K562 (cell line): ENCODE data around the gene DKK3. TPM values are rescaled to one million over a fixed set of nuclear protein-coding genes. Genes with fewer than 3 reads are reported as not detected.

Experiments
- ATAC-seq: fragments of 200-7000 bp; cut with Tn5 transposase; 3 replicates; pipeline ENCODE4 v1.9.1; 2020; ENCODE audit warnings: moderate library complexity
- BruUV-seq: library from RNA; stranded (reverse); fragments of 400-500 nt; replicated peaks from 2 replicates; lab custom pipeline; 2021; lab: Mats Ljungman, UMichigan
- CTCF ChIA-PET: fragments of 300-600 bp; formaldehyde crosslinking; extraction: SDS; loops from one replicate; lab custom pipeline; 2021; ENCODE audit warnings: low intra/inter-chr PET ratio; lab: Yijun Ruan, JAX
- POLR2A ChIA-PET: fragments of 300-600, 350-650 bp; sonication (Branson Sonifier 250); formaldehyde crosslinking; extraction: SDS; loops from one replicate; lab custom pipeline; 2021; ENCODE audit warnings: antibody characterized with exemption, inconsistent platforms; lab: Yijun Ruan, JAX
- DNase-seq, 4 experiments: peaks; one replicate each; pipeline versions ENCODE4 v3.0.0 to v3.0.0-alpha.2; 2011 to 2018; ENCODE audit warnings: low spot score in 3 of 4, mixed read lengths in 3 of 4; ENCODE audit errors: extremely low read depth in 1 of 4
- FAIRE-seq: peaks from 2 replicates; lab custom pipeline; 2011; peaks lifted over from hg19 to GRCh38; lab: Jason Lieb, UNC
- H2AFZ ChIP-seq: 2 replicates; pipeline ENCODE4 v1.6.0; 2011; ENCODE audit warnings: low read depth, low read length, control low read depth, inconsistent platforms
- H3K27ac ChIP-seq: fragments of 200-600 bp; 3 replicates; pipeline ENCODE4 v1.8.0; 2011; ENCODE audit warnings: low read depth, mild to moderate bottlenecking, control low read depth, inconsistent platforms, low read length, moderate library complexity, mixed read lengths; ENCODE audit errors: extremely low read depth
- H3K27me3 ChIP-seq, 2 experiments: fragments of 300-600 bp in 1 of 2; 2 replicates in 1 of 2; 3 replicates in 1 of 2; pipeline versions ENCODE4 v1.6.0 to v1.8.0; 2011; ENCODE audit warnings: inconsistent platforms in 2 of 2, low read length in 2 of 2, mild to moderate bottlenecking in 1 of 2, mixed read lengths in 1 of 2, moderate library complexity in 1 of 2; ENCODE audit not compliant: control insufficient read depth in 2 of 2, insufficient read depth in 2 of 2
- H3K36me3 ChIP-seq: fragments of 300-600 bp; 3 replicates; pipeline ENCODE4 v1.8.0; 2011; ENCODE audit warnings: mild to moderate bottlenecking, low read length, inconsistent platforms; ENCODE audit not compliant: control insufficient read depth, insufficient read depth
- H3K4me1 ChIP-seq, 2 experiments: fragments of 200-600 bp in 1 of 2; replicated peaks in 1 of 2; 2 replicates in 1 of 2; 3 replicates in 1 of 2; pipeline versions ENCODE4 v1.5.1 to v1.8.0; 2011; ENCODE audit warnings: inconsistent platforms in 2 of 2, low read length in 2 of 2, mild to moderate bottlenecking in 1 of 2, mixed read lengths in 1 of 2, moderate library complexity in 1 of 2; ENCODE audit not compliant: control insufficient read depth in 2 of 2, insufficient read depth in 2 of 2
- H3K4me2 ChIP-seq: 2 replicates; pipeline ENCODE4 v1.6.1; 2011; ENCODE audit warnings: low read length, control low read depth, inconsistent platforms, mixed read lengths; ENCODE audit not compliant: insufficient read depth
- H3K4me3 ChIP-seq: fragments of 200-600 bp; sonication (generic), shearing (Covaris generic); 2 replicates; pipeline ENCODE4 v1.5.1; 2016; ENCODE audit warnings: control low read depth, inconsistent platforms
- H3K79me2 ChIP-seq: fragments of 200-600 bp; 3 replicates; pipeline ENCODE4 v1.8.0; 2011; ENCODE audit warnings: low read length, inconsistent platforms; ENCODE audit not compliant: control insufficient read depth, insufficient read depth
- H3K9ac ChIP-seq, 2 experiments: 2 replicates each; pipeline versions ENCODE4 v1.6.0 to v1.6.1; 2011; ENCODE audit warnings: low read depth in 2 of 2, low read length in 2 of 2, control low read depth in 1 of 2, inconsistent platforms in 1 of 2, mild to moderate bottlenecking in 1 of 2, mixed read lengths in 1 of 2; ENCODE audit not compliant: insufficient read depth in 1 of 2
- H3K9me1 ChIP-seq: one replicate; pipeline ENCODE4 v1.6.0; 2011; ENCODE audit warnings: inconsistent platforms, mild to moderate bottlenecking, low read length, moderate library complexity; ENCODE audit not compliant: control insufficient read depth, insufficient read depth
- H3K9me3 ChIP-seq: replicated peaks from 2 replicates; pipeline ENCODE4 v1.5.1; 2011; ENCODE audit warnings: low read depth, low read length, inconsistent platforms; ENCODE audit not compliant: control insufficient read depth, insufficient read depth
- H4K20me1 ChIP-seq: replicated peaks from 2 replicates; pipeline ENCODE4 v1.6.1; 2011; ENCODE audit warnings: low read length, inconsistent platforms, mixed read lengths; ENCODE audit not compliant: control insufficient read depth, insufficient read depth
- ESRRA ChIP-seq: fragments of 450-650 bp; IDR thresholded peaks from 2 replicates; pipeline ENCODE4 v1.6.1; 2014; ENCODE audit warnings: low read depth, mild to moderate bottlenecking, moderate library complexity, borderline replicate concordance
- FOXA1 ChIP-seq: fragments of 450-650 bp; IDR thresholded peaks from 2 replicates; pipeline ENCODE4 v1.6.1; 2016; ENCODE audit warnings: mild to moderate bottlenecking, borderline replicate concordance
- FUS ChIP-seq: fragments of 200-400 bp; formaldehyde crosslinking; optimal IDR thresholded peaks from 2 replicates; pipeline ENCODE3; 2017; ENCODE audit warnings: low read depth, low read length
- MLX ChIP-seq, 2 experiments: fragments of 450-650 bp in 1 of 2; sonication (generic) in 1 of 2; formaldehyde crosslinking; conservative IDR thresholded peaks; 2 replicates each; pipeline versions ENCODE4 v1.4.0 to v1.8.1; 2020 to 2022; ENCODE audit warnings: mild to moderate bottlenecking in 1 of 2, missing genetic modification reagents in 1 of 2
- NRF1 ChIP-seq, 2 experiments: fragments of 450-650 bp; IDR thresholded peaks in 1 of 2; conservative IDR thresholded peaks in 1 of 2; 2 replicates each; pipeline ENCODE4 v1.6.1; 2014; ENCODE audit warnings: mild to moderate bottlenecking in 2 of 2
- POLR2B ChIP-seq: fragments of 450-650 bp; IDR thresholded peaks from 2 replicates; pipeline ENCODE4 v1.6.1; 2018; ENCODE audit warnings: low read depth; ENCODE audit not compliant: partially characterized antibody
- POLR3G ChIP-seq: IDR thresholded peaks from 2 replicates; pipeline ENCODE4 v1.6.1; 2011; ENCODE audit not compliant: insufficient read length, insufficient replicate concordance; ENCODE audit errors: extremely low read depth
- RBM39 ChIP-seq: fragments of 200-400 bp; formaldehyde crosslinking; optimal IDR thresholded peaks from 2 replicates; pipeline ENCODE3; 2018; ENCODE audit warnings: low read depth, low read length
- TAF1 ChIP-seq: IDR thresholded peaks from 2 replicates; pipeline ENCODE4 v1.6.1; 2011; ENCODE audit warnings: mild to moderate bottlenecking, low read length, moderate library complexity; ENCODE audit not compliant: insufficient read depth, control insufficient read depth, severe bottlenecking; ENCODE audit errors: extremely low read depth
- TCF15 ChIP-seq: fragments of 250-450 bp; sonication (Bioruptor Pico); IDR thresholded peaks from 2 replicates; pipeline ENCODE4 v1.8.0; 2022; ENCODE audit warnings: moderate library complexity, mild to moderate bottlenecking, inconsistent platforms
- ZBTB8A ChIP-seq: fragments of 450-650 bp; IDR thresholded peaks from 2 replicates; pipeline ENCODE4 v1.6.1; 2018; ENCODE audit warnings: mild to moderate bottlenecking, moderate library complexity; ENCODE audit not compliant: partially characterized antibody
- ZNF217 ChIP-seq: sonication (generic); formaldehyde crosslinking; IDR thresholded peaks from 2 replicates; pipeline ENCODE4 v1.8.0; 2022; ENCODE audit warnings: mild to moderate bottlenecking, missing genetic modification reagents
- ZNF707 ChIP-seq: fragments of 250-450 bp; sonication (Bioruptor Pico); conservative IDR thresholded peaks from 2 replicates; pipeline ENCODE4 v1.8.0; 2022; ENCODE audit warnings: inconsistent platforms, mild to moderate bottlenecking, moderate library complexity
- in situ Hi-C: fragments of 300-500 bp; cut with MboI; formaldehyde crosslinking; loops from 4 replicates; pipeline ENCODE4 v1.15.0; 2018; ENCODE audit warnings: inconsistent platforms, mixed read lengths
- intact Hi-C: fragments of 100-400 bp; cut with micrococcal nuclease; formaldehyde crosslinking; loops from 2 replicates; pipeline ENCODE4 v1.14.2; 2022
- polyA plus RNA-seq, 8 experiments: library from polyadenylated mRNA; depleted of rRNA in 4 of 8; stranded (reverse) in 5 of 8; unstranded in 3 of 8; fragments of >200 nt; fragmentation: Nextera tagmentation in 2 of 8; fragmentation: Illumina TruSeq in 1 of 8; extraction: Ambion mirVana in 2 of 8; extraction: Trizol in 1 of 8; gene quantifications; 2 replicates each; pipeline versions ENCODE4 v1.2.1 to v1.2.3, GENCODE V29; 2011 to 2014; ENCODE audit warnings: inconsistent platforms in 1 of 8, missing spikeins in 1 of 8
- total RNA-seq, 7 experiments: library from RNA; depleted of rRNA in 6 of 7; stranded (reverse); fragments of >200 nt in 6 of 7; fragmentation: Illumina TruSeq in 2 of 7; extraction: Trizol in 2 of 7; gene quantifications; 2 replicates each; pipeline versions ENCODE4 v1.2.1 to v1.2.3, GENCODE V29; 2011 to 2021; ENCODE audit warnings: low replicate concordance in 1 of 7
- TF ChIP-seq, protein P1 (sequence below): IDR thresholded peaks from 2 replicates; pipeline ENCODE4 v1.6.1; 2011; ENCODE audit warnings: borderline replicate concordance, low read depth, mild to moderate bottlenecking, moderate library complexity, low read length; ENCODE audit not compliant: insufficient read depth, poor library complexity, severe bottlenecking

DKK3 gene
- total and polyA plus RNA-seq, 9 of the 15 experiments (the other 6 are each of a cell fraction or from before 2014, with no cell fraction given), result 0.14 to 0.85 (median 0.38) TPM; not detected in 6

GRCh38 chr11:12016246-12016645, 7.8 kb upstream of the DKK3 start (continued):
- TF ChIP-seq, protein P1, sequence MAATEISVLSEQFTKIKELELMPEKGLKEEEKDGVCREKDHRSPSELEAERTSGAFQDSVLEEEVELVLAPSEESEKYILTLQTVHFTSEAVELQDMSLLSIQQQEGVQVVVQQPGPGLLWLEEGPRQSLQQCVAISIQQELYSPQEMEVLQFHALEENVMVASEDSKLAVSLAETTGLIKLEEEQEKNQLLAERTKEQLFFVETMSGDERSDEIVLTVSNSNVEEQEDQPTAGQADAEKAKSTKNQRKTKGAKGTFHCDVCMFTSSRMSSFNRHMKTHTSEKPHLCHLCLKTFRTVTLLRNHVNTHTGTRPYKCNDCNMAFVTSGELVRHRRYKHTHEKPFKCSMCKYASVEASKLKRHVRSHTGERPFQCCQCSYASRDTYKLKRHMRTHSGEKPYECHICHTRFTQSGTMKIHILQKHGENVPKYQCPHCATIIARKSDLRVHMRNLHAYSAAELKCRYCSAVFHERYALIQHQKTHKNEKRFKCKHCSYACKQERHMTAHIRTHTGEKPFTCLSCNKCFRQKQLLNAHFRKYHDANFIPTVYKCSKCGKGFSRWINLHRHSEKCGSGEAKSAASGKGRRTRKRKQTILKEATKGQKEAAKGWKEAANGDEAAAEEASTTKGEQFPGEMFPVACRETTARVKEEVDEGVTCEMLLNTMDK, result no peak
- no peak for TF ChIP-seq TAF1
- no peak for TF ChIP-seq ESRRA
- no peak for TF ChIP-seq ZBTB8A
- TF ChIP-seq, all 486 proteins: peak for 2

DNA sequence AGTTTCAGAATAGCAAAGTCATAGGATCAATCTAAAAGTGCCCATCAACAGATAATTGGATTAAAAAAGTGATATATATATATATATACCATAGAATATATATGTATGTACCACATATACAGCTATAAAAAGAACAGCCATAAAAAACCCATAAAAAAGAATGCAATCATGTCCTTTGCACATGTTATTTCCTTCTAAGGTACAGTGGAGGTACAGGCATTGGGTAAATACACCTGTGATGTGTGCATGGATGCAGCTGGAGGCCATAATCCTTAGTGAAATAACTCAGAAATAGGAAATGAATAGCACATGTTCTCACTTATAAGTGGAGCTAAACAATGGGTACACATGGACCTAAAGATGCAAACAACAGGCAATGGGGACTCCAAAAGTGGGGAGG, 7.1 kb upstream of the DKK3 start:
- Histone ChIP-seq H3K27ac (no peak overlapping the region), H3K4me2 (no peak overlapping the region), H3K4me1 (peaks cover 0 to 27% of the 10 kb centered on the region in 2 experiments; a peak in 3 of 5 replicates), H3K36me3 (no peaks in the 10 kb centered on the region), H3K27me3 (peaks cover 3 to 4% of the 10 kb centered on the region in 2 experiments; a peak in 3 of 5 replicates), H3K9me1 (no peaks in the 10 kb centered on the region), H3K4me3 (no peak overlapping the region), H2AFZ (no peak overlapping the region), H3K79me2 (no peaks in the 10 kb centered on the region), H4K20me1 (no peaks in the 10 kb centered on the region), H3K9me3 (no peaks in the 10 kb centered on the region), H3K9ac (no peak overlapping the region)
- BruUV-seq, result no TSS peak
- POLR2A ChIA-PET, result no interaction called here
- DNase-seq (no peak), FAIRE-seq (no peak), ATAC-seq (no peak)
- TF ChIP-seq FUS (no peak), ZNF217 (CRISPR knock-in tag) (no peak), RBM39 (no peak), TCF15 (CRISPR knock-in tag) (no peak), POLR2B (no peak), ZNF707 (CRISPR knock-in tag) (no peak), MLX (CRISPR knock-in tag; conservative IDR thresholded peaks at IDR 0.05) (no peak), NRF1 (conservative IDR thresholded peaks at IDR 0.05 in 1 of 2, IDR thresholded peaks at IDR 0.05 in 1 of 2) (no peak), POLR3G (no peak), FOXA1 (no peak)
- in situ Hi-C loops, result no loop called here
- intact Hi-C loops, result no loop called here
- CTCF ChIA-PET, result no interaction called here
